HCT116 (cell line): ENCODE measurements around the gene EFNB1. TPM values are rescaled to one million over a fixed set of nuclear protein-coding genes. Genes with fewer than 3 reads are reported as not detected.

ENCODE experiments used
- ATAC-seq: fragments of 200-7000 bp; cut with Tn5 transposase; 2 replicates; pipeline ENCODE4 v1.9.1; 2020; ENCODE audit warnings: mild to moderate bottlenecking, moderate library complexity
- BruUV-seq: library from RNA; stranded (reverse); fragments of 400-500 nt; replicated peaks from 2 replicates; lab custom pipeline; 2021; lab: Mats Ljungman, UMichigan
- CTCF ChIA-PET: fragments of 300-600 bp; sonication (Branson Sonifier 250); formaldehyde crosslinking; loops from one replicate; lab custom pipeline; 2021; ENCODE audit warnings: antibody characterized with exemption; lab: Charles Lee
- POLR2A ChIA-PET: fragments of 300-600, 350-600 bp; sonication (Branson Sonifier 250); formaldehyde crosslinking; loops from one replicate; lab custom pipeline; 2021; ENCODE audit warnings: antibody characterized with exemption; lab: Charles Lee
- RAD21 ChIA-PET, 2 experiments: fragments of 300-600 bp; sonication (Branson Sonifier 250); formaldehyde crosslinking; loops; one replicate each; lab custom pipeline; 2023; ENCODE audit warnings: low total read pairs in 2 of 2; ENCODE audit not compliant: uncharacterized antibody in 2 of 2, unreplicated experiment in 2 of 2, low non-redundant PET in 1 of 2; lab: Charles Lee
- DNase-seq: peaks from one replicate; pipeline ENCODE4 v3.0.0-alpha.2; 2010; ENCODE audit warnings: low read depth, low spot score
- H2AFZ ChIP-seq: fragments of 200-600 bp; shearing (Covaris generic), sonication (generic); 2 replicates; pipeline ENCODE4 v1.6.1; 2017; ENCODE audit warnings: low read depth, mixed run types, mixed read lengths, antibody characterized with exemption, low read length; ENCODE audit not compliant: poor library complexity, severe bottlenecking
- H3K27ac ChIP-seq: 2 replicates; pipeline ENCODE4 v1.5.1; 2012; ENCODE audit warnings: low read depth, low read length
- H3K27me3 ChIP-seq: fragments of 200-600 bp; sonication (generic); 2 replicates; pipeline ENCODE4 v1.6.1; 2016; ENCODE audit warnings: mixed run types, low read length, mixed read lengths; ENCODE audit not compliant: insufficient read depth
- H3K36me3 ChIP-seq, 2 experiments: fragments of 200-500 bp in 1 of 2; fragments of 200-600 bp in 1 of 2; sonication (Bioruptor generic) in 1 of 2; sonication (generic) in 1 of 2; 2 replicates each; pipeline versions ENCODE4 v1.5.1 to v1.6.1; 2014 to 2016; ENCODE audit warnings: low read length in 2 of 2, inconsistent platforms in 1 of 2, mixed read lengths in 1 of 2, mixed run types in 1 of 2; ENCODE audit not compliant: insufficient read depth in 2 of 2, control insufficient read depth in 1 of 2
- H3K4me1 ChIP-seq, 2 experiments: fragments of 200-600 bp in 1 of 2; sonication (generic) in 1 of 2; 2 replicates each; pipeline versions ENCODE4 v1.5.1 to v1.6.1; 2012 to 2017; ENCODE audit warnings: low read length in 2 of 2, inconsistent platforms in 1 of 2, mild to moderate bottlenecking in 1 of 2, mixed read lengths in 1 of 2, mixed run types in 1 of 2, moderate library complexity in 1 of 2; ENCODE audit not compliant: insufficient read depth in 2 of 2, control insufficient read depth in 1 of 2
- H3K4me2 ChIP-seq: fragments of 200-600 bp; sonication (generic); 2 replicates; pipeline ENCODE4 v1.6.1; 2017; ENCODE audit warnings: mixed run types, low read length, mixed read lengths
- H3K4me3 ChIP-seq, 2 experiments: fragments of 200-600 bp in 1 of 2; sonication (generic) in 1 of 2; replicated peaks in 1 of 2; 2 replicates each; pipeline ENCODE4 v1.5.1; 2011 to 2016; ENCODE audit warnings: low read length in 2 of 2, control low read depth in 1 of 2, low read depth in 1 of 2, mild to moderate bottlenecking in 1 of 2, mixed read lengths in 1 of 2, mixed run types in 1 of 2
- H3K79me2 ChIP-seq: fragments of 200-600 bp; sonication (generic); 2 replicates; pipeline ENCODE4 v1.6.1; 2017; ENCODE audit warnings: mild to moderate bottlenecking, mixed run types, low read length, moderate library complexity, mixed read lengths; ENCODE audit not compliant: insufficient read depth
- H3K9ac ChIP-seq: fragments of 200-600 bp; sonication (generic); 2 replicates; pipeline ENCODE4 v1.6.1; 2016; ENCODE audit warnings: low read length, mixed read lengths
- H3K9me2 ChIP-seq: fragments of 200-600 bp; sonication (generic), shearing (Covaris generic); 2 replicates; pipeline ENCODE4 v1.6.1; 2017; ENCODE audit warnings: mixed run types, mild to moderate bottlenecking, moderate library complexity; ENCODE audit not compliant: insufficient read depth
- H3K9me3 ChIP-seq, 2 experiments: fragments of 200-500 bp in 1 of 2; fragments of 200-600 bp in 1 of 2; sonication (Bioruptor generic) in 1 of 2; sonication (generic) in 1 of 2; 2 replicates each; pipeline ENCODE4 v1.6.1; 2014 to 2017; ENCODE audit warnings: low read length in 2 of 2, mixed read lengths in 2 of 2, inconsistent platforms in 1 of 2, low read depth in 1 of 2, mild to moderate bottlenecking in 1 of 2, mixed run types in 1 of 2, moderate library complexity in 1 of 2; ENCODE audit not compliant: control insufficient read depth in 1 of 2, insufficient read depth in 1 of 2
- H4K20me1 ChIP-seq: fragments of 200-600 bp; sonication (generic), shearing (Covaris generic); 2 replicates; pipeline ENCODE4 v1.6.1; 2017; ENCODE audit warnings: mixed run types, mild to moderate bottlenecking, moderate library complexity; ENCODE audit not compliant: insufficient read depth
- ATF3 ChIP-seq: IDR thresholded peaks from 2 replicates; pipeline ENCODE4 v1.6.1; 2012
- CBX3 ChIP-seq: IDR thresholded peaks from 2 replicates; pipeline ENCODE4 v1.6.1; 2012; ENCODE audit warnings: low read depth
- CTCF ChIP-seq, 3 experiments: fragments of 200-600 bp in 1 of 3; sonication (generic) in 1 of 3; IDR thresholded peaks in 2 of 3; conservative IDR thresholded peaks in 1 of 3; 2 replicates each; pipeline ENCODE4 v1.5.1; 2012 to 2017; ENCODE audit warnings: low read depth in 2 of 3, low read length in 2 of 3, antibody characterized with exemption in 1 of 3, borderline replicate concordance in 1 of 3, control low read depth in 1 of 3, mild to moderate bottlenecking in 1 of 3, mixed read lengths in 1 of 3, mixed run types in 1 of 3, moderate library complexity in 1 of 3; ENCODE audit not compliant: insufficient read depth in 1 of 3
- EGR1 ChIP-seq: IDR thresholded peaks from 2 replicates; pipeline ENCODE4 v1.6.1; 2012; ENCODE audit warnings: low read depth
- ELF1 ChIP-seq: IDR thresholded peaks from 2 replicates; pipeline ENCODE4 v1.6.1; 2012; ENCODE audit warnings: low read depth, borderline replicate concordance
- EZH2 ChIP-seq: fragments of 200-600 bp; sonication (generic); IDR thresholded peaks from 2 replicates; pipeline ENCODE4 v1.6.1; 2017; ENCODE audit warnings: antibody characterized with exemption, mixed run types
- EZH2phosphoT487 ChIP-seq: fragments of 200-600 bp; IDR thresholded peaks from 2 replicates; pipeline ENCODE4 v1.6.1; 2018; ENCODE audit warnings: antibody characterized with exemption, borderline replicate concordance
- FOSL1 ChIP-seq: IDR thresholded peaks from 2 replicates; pipeline ENCODE4 v1.6.1; 2012; ENCODE audit warnings: low read depth
- JUND ChIP-seq: IDR thresholded peaks from 2 replicates; pipeline ENCODE4 v1.6.1; 2012
- MAX ChIP-seq: IDR thresholded peaks from 2 replicates; pipeline ENCODE4 v1.6.1; 2012
- POLR2A ChIP-seq: IDR thresholded peaks from 2 replicates; pipeline ENCODE4 v1.7.0; 2011; ENCODE audit warnings: borderline replicate concordance; ENCODE audit not compliant: insufficient read depth, insufficient read length; ENCODE audit errors: extremely low read depth
- POLR2AphosphoS5 ChIP-seq: IDR thresholded peaks from 2 replicates; pipeline ENCODE4 v1.6.1; 2011; ENCODE audit warnings: mild to moderate bottlenecking, low read depth, low read length, moderate library complexity
- RAD21 ChIP-seq: IDR thresholded peaks from 2 replicates; pipeline ENCODE4 v1.6.1; 2012; ENCODE audit warnings: low read depth, mild to moderate bottlenecking
- SIN3A ChIP-seq: IDR thresholded peaks from 2 replicates; pipeline ENCODE4 v1.6.1; 2012; ENCODE audit warnings: low read depth
- SP1 ChIP-seq: IDR thresholded peaks from 2 replicates; pipeline ENCODE4 v1.6.1; 2012; ENCODE audit warnings: low read depth
- TCF7L2 ChIP-seq: IDR thresholded peaks from 2 replicates; pipeline ENCODE4 v1.7.0; 2011; ENCODE audit warnings: borderline replicate concordance, inconsistent platforms; ENCODE audit not compliant: insufficient read depth, insufficient read length; ENCODE audit errors: extremely low read depth
- YY1 ChIP-seq: IDR thresholded peaks from 2 replicates; pipeline ENCODE4 v1.6.1; 2011; ENCODE audit warnings: low read length, low read depth, moderate library complexity, mild to moderate bottlenecking; ENCODE audit not compliant: insufficient replicate concordance; ENCODE audit errors: extremely low read depth
- ZBTB33 ChIP-seq: IDR thresholded peaks from 2 replicates; pipeline ENCODE4 v1.6.1; 2011; ENCODE audit warnings: mild to moderate bottlenecking, low read length, moderate library complexity; ENCODE audit not compliant: insufficient replicate concordance; ENCODE audit errors: extremely low read depth
- ZNF274 ChIP-seq: fragments of 200-500 bp; sonication (Bioruptor generic); IDR thresholded peaks from 2 replicates; pipeline ENCODE4 v1.6.1; 2014; ENCODE audit warnings: mild to moderate bottlenecking, low read depth, low read length, inconsistent platforms
- intact Hi-C: fragments of 100-400 bp; cut with micrococcal nuclease; formaldehyde crosslinking; loops from 2 replicates; pipeline ENCODE4 v1.10.0; 2022
- total RNA-seq: library from RNA; stranded (reverse); gene quantifications from one replicate; pipeline ENCODE4 v1.2.1, GENCODE V29; 2021; ENCODE audit not compliant: unreplicated experiment

The EFNB1 gene
- total RNA-seq, 1 experiment from 2014 or later, result 14.7 TPM

GRCh38 chrX:68835104-68835442 is 6.3 kb downstream of the EFNB1 start:
- Histone ChIP-seq H3K27ac (no peak overlapping the region), H3K9ac (no peak overlapping the region), H3K4me2 (no peak overlapping the region), H3K9me3 (no peaks in the 10 kb centered on the region), H2AFZ (no peak overlapping the region), H3K27me3 (no peaks in the 10 kb centered on the region), H3K9me2 (no peaks in the 10 kb centered on the region), H3K36me3 (no peaks in the 10 kb centered on the region), H3K4me3 (no peak overlapping the region), H4K20me1 (no peaks in the 10 kb centered on the region), H3K79me2 (peaks cover 19% of the 10 kb centered on the region; the same call in 1 of the 2 replicates), H3K4me1 (no peaks in the 10 kb centered on the region; a peak in 1 of 4 replicates)
- no peak for ATAC-seq
- RAD21 ChIA-PET, result no interaction called here
- POLR2A ChIA-PET, result no interaction called here
- intact Hi-C loops, result no loop called here
- CTCF ChIA-PET, result no interaction called here
- TF ChIP-seq JUND (no peak), RAD21 (no peak)
- BruUV-seq, result no TSS peak
- no peak for DNase-seq

GRCh38 chrX:68835468-68835867 is 6.6 kb downstream of the EFNB1 start:
- H3K4me3 ChIP-seq, result no peak overlapping the region
- ChIA-PET RAD21 (no interaction called here), CTCF (no interaction called here), POLR2A (no interaction called here)
- no TSS peak for BruUV-seq
- no peaks in the 10 kb centered on the region for H3K36me3 ChIP-seq
- no peak for DNase-seq
- peaks cover 18% of the 10 kb centered on the region; the same call in 1 of the 2 replicates for H3K79me2 ChIP-seq
- intact Hi-C loops, result no loop called here
- H3K9me3 ChIP-seq, result no peaks in the 10 kb centered on the region
- no peaks in the 10 kb centered on the region; a peak in 1 of 4 replicates for H3K4me1 ChIP-seq
- no peak for TF ChIP-seq SIN3A
- no peak for TF ChIP-seq EZH2
- no peak for TF ChIP-seq POLR2A
- TF ChIP-seq TCF7L2, result no peak
- no peak for TF ChIP-seq FOSL1
- no peak for TF ChIP-seq POLR2AphosphoS5
- TF ChIP-seq MAX, result no peak
- TF ChIP-seq ZNF274, result no peak
- TF ChIP-seq ZBTB33, result no peak
- TF ChIP-seq EGR1, result no peak
- no peak for TF ChIP-seq ATF3
- no peak for TF ChIP-seq ELF1
- TF ChIP-seq CBX3, result no peak
- TF ChIP-seq EZH2phosphoT487, result no peak
- no peak for TF ChIP-seq YY1
- no peak for TF ChIP-seq CTCF (IDR thresholded peaks at IDR 0.05 in 2 of 3, conservative IDR thresholded peaks at IDR 0.05 in 1 of 3; ENCODE audit: borderline replicate concordance in 1 of 3, insufficient read depth in 1 of 3, low read depth in 2 of 3, low read length in 2 of 3)
- no peak for TF ChIP-seq SP1
- H3K27ac ChIP-seq, result no peak overlapping the region
- H2AFZ ChIP-seq, result no peak overlapping the region
- H3K9me2 ChIP-seq, result no peaks in the 10 kb centered on the region
- no peak for ATAC-seq
- no peaks in the 10 kb centered on the region for H3K27me3 ChIP-seq
- H4K20me1 ChIP-seq, result no peaks in the 10 kb centered on the region
- H3K4me2 ChIP-seq, result no peak overlapping the region
- no peak overlapping the region for H3K9ac ChIP-seq
